ENCODE results near the gene RBM7. TPM values are rescaled to one million over a fixed set of nuclear protein-coding genes. Genes with fewer than 3 reads are reported as not detected.
A peak's percentile ranks its signal among the peaks of the same experiment; 100 is the strongest.

Gene RBM7, protein sequence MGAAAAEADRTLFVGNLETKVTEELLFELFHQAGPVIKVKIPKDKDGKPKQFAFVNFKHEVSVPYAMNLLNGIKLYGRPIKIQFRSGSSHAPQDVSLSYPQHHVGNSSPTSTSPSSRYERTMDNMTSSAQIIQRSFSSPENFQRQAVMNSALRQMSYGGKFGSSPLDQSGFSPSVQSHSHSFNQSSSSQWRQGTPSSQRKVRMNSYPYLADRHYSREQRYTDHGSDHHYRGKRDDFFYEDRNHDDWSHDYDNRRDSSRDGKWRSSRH
- total RNA-seq (2016; rRNA removed; fragmentation: Illumina TruSeq; extraction: Trizol) (30.5 and 52.6 TPM in 2 replicates), polyA plus RNA-seq (2011; rRNA removed) (32.2 and 32.3 TPM in 2 replicates), polyA minus RNA-seq (2011; rRNA and poly(A)+ RNA removed; ENCODE audit: low replicate concordance) (30.6 and 47.3 TPM in 2 replicates), Bru-seq, nascent RNA (percentile 91 among the genes with signal in this experiment), BruChase-seq, experiment 1, labeled RNA remaining after a 6-hour chase (percentile 93 among the genes with signal in this experiment), BruChase-seq, experiment 2, labeled RNA remaining after a 2-hour chase (percentile 95 among the genes with signal in this experiment)
- 10.4 and 12.4 TPM in 2 replicates for total RNA-seq (2016; cell fraction: cytosol; rRNA removed; fragmentation: Illumina TruSeq; extraction: Trizol; ENCODE audit: low read depth)
- total RNA-seq (2016; cell fraction: insoluble cytoplasmic fraction; rRNA removed; fragmentation: Illumina TruSeq; extraction: Trizol), result 30.6 and 50.0 TPM in 2 replicates
- 29.5 and 33.1 TPM in 2 replicates for total RNA-seq (2016; cell fraction: membrane; rRNA removed; fragmentation: Illumina TruSeq; extraction: Trizol)
- 22.1 and 24.3 TPM in 2 replicates for total RNA-seq (2016; cell fraction: nucleus; rRNA removed; fragmentation: Illumina TruSeq; extraction: Trizol)
- 19.1 and 25.0 TPM in 2 replicates for polyA plus RNA-seq (2011; cell fraction: cytosol; rRNA removed)
- polyA plus RNA-seq (2011; cell fraction: nucleus; rRNA removed), result 6.3 and 9.4 TPM in 2 replicates
- polyA plus RNA-seq (2012), result 34.5 and 46.3 TPM in 2 replicates
- 7.5 and 7.8 TPM in 2 replicates for polyA plus RNA-seq (2016; cell fraction: cytosol; fragmentation: Illumina TruSeq; extraction: Trizol; ENCODE audit: low read depth)
- 50.2 and 59.9 TPM in 2 replicates for polyA plus RNA-seq (2016; cell fraction: insoluble cytoplasmic fraction; fragmentation: Illumina TruSeq; extraction: Trizol; ENCODE audit: low read depth)
- 16.8 and 21.0 TPM in 2 replicates for polyA plus RNA-seq (2016; cell fraction: membrane; fragmentation: Illumina TruSeq; extraction: Trizol; ENCODE audit: low read depth)
- polyA plus RNA-seq (2016; cell fraction: nucleus; fragmentation: Illumina TruSeq; extraction: Trizol; ENCODE audit: insufficient read depth, low read depth), result 19.2 and 19.9 TPM in 2 replicates
- 44.6 and 63.7 TPM in 2 replicates for polyA minus RNA-seq (2011; cell fraction: cytosol; rRNA and poly(A)+ RNA removed)
- polyA minus RNA-seq (2011; cell fraction: nucleus; rRNA and poly(A)+ RNA removed), result 42.2 and 63.9 TPM in 2 replicates
- long read RNA-seq, experiment 1, full-length matches to known transcripts, result 49 of 52 reads
- long read RNA-seq, experiment 1, partial matches to known transcripts, result 1 of 52 reads
- long read RNA-seq, experiment 1, other reads (novel, unspliced or antisense), result 2 of 52 reads
- long read RNA-seq, experiment 2, full-length matches to known transcripts, result 6 of 6 reads
- long read RNA-seq, experiment 2, partial matches to known transcripts, result 0 of 6 reads
- long read RNA-seq, experiment 2, other reads (novel, unspliced or antisense), result 0 of 6 reads

DNA sequence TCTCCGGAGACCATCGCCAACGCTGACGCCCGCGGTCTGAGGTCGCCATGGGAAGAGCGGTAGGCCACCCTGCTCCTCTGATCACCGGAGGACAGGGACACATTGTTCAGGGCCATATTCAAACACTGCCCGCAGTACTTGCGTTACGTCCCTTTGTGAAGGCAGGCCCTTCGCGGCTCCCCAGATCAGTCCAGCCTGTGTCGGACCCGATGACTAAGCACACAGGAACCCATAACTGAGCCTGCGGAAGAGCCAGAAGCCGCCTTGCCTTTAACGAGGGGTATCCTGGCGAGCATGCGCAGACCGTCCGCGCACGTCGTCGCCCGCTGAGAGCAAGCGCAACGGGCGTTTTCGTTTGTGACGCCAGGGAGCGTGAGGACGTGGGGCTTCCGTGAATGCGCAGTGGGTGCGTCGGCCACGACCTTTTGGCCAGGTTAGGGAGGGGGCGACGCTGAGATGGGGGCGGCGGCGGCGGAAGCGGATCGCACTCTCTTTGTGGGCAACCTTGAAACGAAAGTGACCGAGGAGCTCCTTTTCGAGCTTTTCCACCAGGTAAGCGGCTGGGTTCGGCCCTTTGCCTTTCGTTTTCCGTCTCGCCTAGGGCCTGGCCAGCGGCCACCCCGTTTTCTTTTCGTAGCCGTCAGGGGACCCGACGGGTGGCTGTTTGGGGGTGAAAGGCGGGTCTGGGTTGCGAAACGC, at the start of gene RBM7, which contains the start of gene C11orf71:
Gene RBM7, plus strand, starts transcription at position 451 of the 699 bp plus-strand sequence. Its CDS starts 6 bp downstream, at position 457.
Gene C11orf71, minus strand, starts transcription at position 296 of the 699 bp plus-strand sequence. Its CDS starts 180 bp downstream, at position 116.
- H3K4me1 ChIP-seq (ENCODE audit: insufficient read depth, low read length), result peaks cover 45% of the 10 kb centered on the region
- H2AFZ ChIP-seq (ENCODE audit: low read length), result peak within 1 kb of the TSS; percentile 48
- peak; percentile 46 for FAIRE-seq
- BruUV-seq (replicated peaks), result no TSS peak
- peak within 1 kb of the TSS; percentile 97 for H3K4me2 ChIP-seq (ENCODE audit: low read depth, low read length)
- peak within 1 kb of the TSS; percentile 97 to 99 (median 98) for H3K4me3 ChIP-seq (replicated peaks in 1 of 3; ENCODE audit: insufficient read depth in 1 of 3, low read depth in 2 of 3, low read length in 3 of 3)
- H3K9ac ChIP-seq (ENCODE audit: insufficient read depth, low read depth, low read length), result peak within 1 kb of the TSS; percentile 99
- WGBS (ENCODE audit: low lambda C conversion rate), result under 1% methylated on average over 26 of the region's 65 CpGs
- no peaks in the 10 kb centered on the region for H4K20me1 ChIP-seq (ENCODE audit: insufficient read depth, low read length)
- POLR2A ChIA-PET, result interaction anchor here (0.8 to 2.0 kb wide), 4 partner anchors 12 to 525 kb away, joined by 3 to 17 read pairs (median 3); partner anchors contain the start of genes REXO2 and USP28
- H3K9me3 ChIP-seq (ENCODE audit: low read length), result no peaks in the 10 kb centered on the region
- H3K79me2 ChIP-seq (ENCODE audit: insufficient read depth, low read length), result peaks cover 62% of the 10 kb centered on the region
- intact Hi-C loops (cut with micrococcal nuclease; ENCODE audit: unreplicated experiment) (loop anchor here (1.0 to 5.0 kb wide), 2 partner anchors 39 to 53 kb away; partner anchors contain the start of gene REXO2), in situ Hi-C loops (cut with HindIII; ENCODE audit: extremely low pct_ligation_motif_present, low pct_unique_long_range_greater_than_20kb) (no loop called here)
- ATAC-seq, result peak; percentile 97
- CTCF ChIA-PET (ENCODE audit: low intra/inter-chr PET ratio, low total read pairs), result no interaction called here
- DNase-seq (ENCODE audit: low spot score), result peak; percentile 96
- peak within 1 kb of the TSS; percentile 98 for H3K27ac ChIP-seq (ENCODE audit: extremely low read length, insufficient read depth, low read length)
- peaks cover 0 to 3% of the 10 kb centered on the region in 2 experiments; a peak in 1 of 5 replicates for H3K27me3 ChIP-seq (ENCODE audit: control insufficient read depth in 1 of 2, insufficient read depth in 2 of 2, low read length in 2 of 2)
- H3K36me3 ChIP-seq (replicated peaks in 1 of 2; ENCODE audit: control insufficient read depth in 1 of 2, insufficient read depth in 2 of 2, low read length in 2 of 2), result peaks cover 3 to 6% of the 10 kb centered on the region in 2 experiments; a peak in 4 of 5 replicates
- TF ChIP-seq RBM22 (optimal IDR thresholded peaks at IDR 0.05; ENCODE audit: low read length) (no peak), ZSCAN30 (CRISPR knock-in tag; IDR thresholded peaks at IDR 0.05) (0 out of 2 replicates have a peak, but pooled peaks have one; percentile 28), ZSCAN25 (CRISPR knock-in tag; IDR thresholded peaks at IDR 0.05) (0 out of 2 replicates have a peak, but pooled peaks have one; percentile 29), PCBP2 (optimal IDR thresholded peaks at IDR 0.05; ENCODE audit: low read depth, low read length, poor library complexity, severe bottlenecking) (no peak), ZNF777 (CRISPR knock-in tag; IDR thresholded peaks at IDR 0.05) (peak; percentile 98), NCOR1 (IDR thresholded peaks at IDR 0.05; ENCODE audit: borderline replicate concordance, low read length) (peak; percentile 63; the same call in 1 of the 2 replicates), TBP (CRISPR knock-in tag; IDR thresholded peaks at IDR 0.05) (no peak), ZNF350 (CRISPR knock-in tag; IDR thresholded peaks at IDR 0.05; ENCODE audit: borderline replicate concordance, low read depth) (peak; percentile 89; the same call in 1 of the 2 replicates), ZFX (CRISPR knock-in tag; IDR thresholded peaks at IDR 0.05; ENCODE audit: low read depth) (peak; percentile 97), ZNF746 (CRISPR knock-in tag; IDR thresholded peaks at IDR 0.05) (peak; percentile 57; the same call in 1 of the 2 replicates)
- TF ChIP-seq, protein P1, sequence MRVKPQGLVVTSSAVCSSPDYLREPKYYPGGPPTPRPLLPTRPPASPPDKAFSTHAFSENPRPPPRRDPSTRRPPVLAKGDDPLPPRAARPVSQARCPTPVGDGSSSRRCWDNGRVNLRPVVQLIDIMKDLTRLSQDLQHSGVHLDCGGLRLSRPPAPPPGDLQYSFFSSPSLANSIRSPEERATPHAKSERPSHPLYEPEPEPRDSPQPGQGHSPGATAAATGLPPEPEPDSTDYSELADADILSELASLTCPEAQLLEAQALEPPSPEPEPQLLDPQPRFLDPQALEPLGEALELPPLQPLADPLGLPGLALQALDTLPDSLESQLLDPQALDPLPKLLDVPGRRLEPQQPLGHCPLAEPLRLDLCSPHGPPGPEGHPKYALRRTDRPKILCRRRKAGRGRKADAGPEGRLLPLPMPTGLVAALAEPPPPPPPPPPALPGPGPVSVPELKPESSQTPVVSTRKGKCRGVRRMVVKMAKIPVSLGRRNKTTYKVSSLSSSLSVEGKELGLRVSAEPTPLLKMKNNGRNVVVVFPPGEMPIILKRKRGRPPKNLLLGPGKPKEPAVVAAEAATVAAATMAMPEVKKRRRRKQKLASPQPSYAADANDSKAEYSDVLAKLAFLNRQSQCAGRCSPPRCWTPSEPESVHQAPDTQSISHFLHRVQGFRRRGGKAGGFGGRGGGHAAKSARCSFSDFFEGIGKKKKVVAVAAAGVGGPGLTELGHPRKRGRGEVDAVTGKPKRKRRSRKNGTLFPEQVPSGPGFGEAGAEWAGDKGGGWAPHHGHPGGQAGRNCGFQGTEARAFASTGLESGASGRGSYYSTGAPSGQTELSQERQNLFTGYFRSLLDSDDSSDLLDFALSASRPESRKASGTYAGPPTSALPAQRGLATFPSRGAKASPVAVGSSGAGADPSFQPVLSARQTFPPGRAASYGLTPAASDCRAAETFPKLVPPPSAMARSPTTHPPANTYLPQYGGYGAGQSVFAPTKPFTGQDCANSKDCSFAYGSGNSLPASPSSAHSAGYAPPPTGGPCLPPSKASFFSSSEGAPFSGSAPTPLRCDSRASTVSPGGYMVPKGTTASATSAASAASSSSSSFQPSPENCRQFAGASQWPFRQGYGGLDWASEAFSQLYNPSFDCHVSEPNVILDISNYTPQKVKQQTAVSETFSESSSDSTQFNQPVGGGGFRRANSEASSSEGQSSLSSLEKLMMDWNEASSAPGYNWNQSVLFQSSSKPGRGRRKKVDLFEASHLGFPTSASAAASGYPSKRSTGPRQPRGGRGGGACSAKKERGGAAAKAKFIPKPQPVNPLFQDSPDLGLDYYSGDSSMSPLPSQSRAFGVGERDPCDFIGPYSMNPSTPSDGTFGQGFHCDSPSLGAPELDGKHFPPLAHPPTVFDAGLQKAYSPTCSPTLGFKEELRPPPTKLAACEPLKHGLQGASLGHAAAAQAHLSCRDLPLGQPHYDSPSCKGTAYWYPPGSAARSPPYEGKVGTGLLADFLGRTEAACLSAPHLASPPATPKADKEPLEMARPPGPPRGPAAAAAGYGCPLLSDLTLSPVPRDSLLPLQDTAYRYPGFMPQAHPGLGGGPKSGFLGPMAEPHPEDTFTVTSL (CRISPR knock-in tag; IDR thresholded peaks at IDR 0.05; ENCODE audit: borderline replicate concordance), result 0 out of 2 replicates have a peak, but pooled peaks have one; percentile 43
